H1 (cell line): ENCODE measurements around the gene SPDYA. TPM values are rescaled to one million over a fixed set of nuclear protein-coding genes. Genes with fewer than 3 reads are reported as not detected.

Source experiments
- ASH2L ChIP-seq: fragments of 200-600, 300-600 bp; sonication (generic); IDR thresholded peaks from one replicate; pipeline ENCODE4 v1.7.1; 2017; ENCODE audit warnings: low read length
- BRCA1 ChIP-seq: IDR thresholded peaks from 2 replicates; pipeline ENCODE4 v1.6.1; 2012; ENCODE audit warnings: low read depth, low read length, improper control_type of control experiment
- CTBP2 ChIP-seq: IDR thresholded peaks from 2 replicates; pipeline ENCODE4 v1.7.0; 2011; ENCODE audit warnings: borderline replicate concordance, mild to moderate bottlenecking, moderate library complexity, mixed read lengths, low read length; ENCODE audit not compliant: insufficient read depth, insufficient read length
- CTCF ChIP-seq, 3 experiments: IDR thresholded peaks; 1 replicate in 2 of 3; 2 replicates in 1 of 3; pipeline versions ENCODE4 v1.5.1 to v1.6.1; 2011; ENCODE audit warnings: low read length in 3 of 3, mild to moderate bottlenecking in 3 of 3, inconsistent platforms in 2 of 3, low read depth in 1 of 3, moderate library complexity in 1 of 3; ENCODE audit not compliant: insufficient read depth in 1 of 3; ENCODE audit errors: control extremely low read depth in 1 of 3
- GTF2F1 ChIP-seq: IDR thresholded peaks from 2 replicates; pipeline ENCODE4 v1.6.1; 2012; ENCODE audit warnings: low read depth, low read length, improper control_type of control experiment, borderline replicate concordance
- NRF1 ChIP-seq: IDR thresholded peaks from 2 replicates; pipeline ENCODE4 v1.6.1; 2011; ENCODE audit warnings: mild to moderate bottlenecking, low read depth, low read length, improper control_type of control experiment
- SIX5 ChIP-seq: IDR thresholded peaks from 2 replicates; pipeline ENCODE4 v1.6.1; 2011; ENCODE audit warnings: mild to moderate bottlenecking, low read depth, low read length
- polyA plus RNA-seq, 7 experiments: library from polyadenylated mRNA; depleted of rRNA in 3 of 7; stranded (reverse) in 5 of 7; unstranded in 2 of 7; fragments of >200 nt in 5 of 7; fragments of 200-250 nt in 2 of 7; gene quantifications; 1 replicate in 5 of 7; 2 replicates in 1 of 7; 4 replicates in 1 of 7; pipeline versions ENCODE4 v1.2.1 to v1.2.3, GENCODE V29; 2011 to 2013; ENCODE audit warnings: missing spikeins in 2 of 7, mixed read lengths in 2 of 7
- total RNA-seq: library from RNA; stranded (reverse); fragmentation: NEBNext Ultra II Directional; extraction: Animal tissue kit (Norgen Biotek cat#: 25700); gene quantifications from 2 replicates; pipeline ENCODE4 v1.2.1, GENCODE V29; 2021

Gene SPDYA
- total and polyA plus RNA-seq, 2 of the 8 experiments (the other 6 are each of a cell fraction or from before 2014, with no cell fraction given), result 0.12 to 0.35 TPM

GRCh38 chr2:28809927-28810326 lies 707 bp upstream of the SPDYA start (continued):
- TF ChIP-seq CTCF (IDR thresholded peaks at IDR 0.05; ENCODE audit: control extremely low read depth in 1 of 3, insufficient read depth in 1 of 3, low read depth in 1 of 3, low read length in 3 of 3) (no peak), NRF1 (no peak), CTBP2 (no peak), ASH2L (no peak), BRCA1 (no peak), SIX5 (no peak), GTF2F1 (no peak)
